ENCODE data around the gene AFP.

AFP gene

GRCh38 chr4:73414936-73415271, 21.1 kb upstream of the AFP start:
- no peak for DNase-seq (ENCODE audit: low read depth in 2 of 2, low spot score in 1 of 2)

GRCh38 chr4:73415807-73416238, 20.2 kb upstream of the AFP start:
- no peak for DNase-seq (ENCODE audit: low read depth in 2 of 2, low spot score in 1 of 2)

GRCh38 chr4:73416423-73417087, 19.5 kb upstream of the AFP start:
- DNase-seq (ENCODE audit: low read depth in 2 of 2, low spot score in 1 of 2), result no peak

- DNase-seq (ENCODE audit: low read depth in 2 of 2, low spot score in 1 of 2), result no peak
Observed at GRCh38 chr4:73417342-73417741, 18.7 kb upstream of the AFP start.

GRCh38 chr4:73417973-73418372, 18.0 kb upstream of the AFP start:
- no peak for DNase-seq (ENCODE audit: low read depth in 2 of 2, low spot score in 1 of 2)

GRCh38 chr4:73418677-73419076, 17.3 kb upstream of the AFP start:
- DNase-seq (ENCODE audit: low read depth in 2 of 2, low spot score in 1 of 2), result no peak

- no peak for DNase-seq (ENCODE audit: low read depth in 2 of 2, low spot score in 1 of 2)
Observed at GRCh38 chr4:73419106-73420038, 16.6 kb upstream of the AFP start.

- DNase-seq (ENCODE audit: low read depth in 2 of 2, low spot score in 1 of 2), result no peak
Observed at GRCh38 chr4:73420615-73421014, 15.4 kb upstream of the AFP start.

- DNase-seq (ENCODE audit: low read depth in 2 of 2, low spot score in 1 of 2), result no peak
Observed at GRCh38 chr4:73421708-73422457, 14.1 kb upstream of the AFP start.

GRCh38 chr4:73422458-73422752, 13.6 kb upstream of the AFP start:
- no peak for DNase-seq (ENCODE audit: low read depth in 2 of 2, low spot score in 1 of 2)

- DNase-seq (ENCODE audit: low read depth in 2 of 2, low spot score in 1 of 2), result no peak
Observed at GRCh38 chr4:73423184-73423583, 12.8 kb upstream of the AFP start.

- no peak for DNase-seq (ENCODE audit: low read depth in 2 of 2, low spot score in 1 of 2)
Observed at GRCh38 chr4:73426666-73427065, 9.4 kb upstream of the AFP start.

GRCh38 chr4:73429118-73429517, 6.9 kb upstream of the AFP start:
- DNase-seq (ENCODE audit: low read depth in 2 of 2, low spot score in 1 of 2), result no peak

GRCh38 chr4:73429826-73430587, 6.0 kb upstream of the AFP start:
- DNase-seq (ENCODE audit: low read depth in 2 of 2, low spot score in 1 of 2), result no peak

GRCh38 chr4:73431813-73432168, 4.2 kb upstream of the AFP start:
- DNase-seq (ENCODE audit: low read depth in 2 of 2, low spot score in 1 of 2), result no peak

GRCh38 chr4:73432169-73433000, 3.6 kb upstream of the AFP start:
- DNase-seq (ENCODE audit: low read depth in 2 of 2, low spot score in 1 of 2), result no peak

GRCh38 chr4:73433140-73433539, 2.9 kb upstream of the AFP start:
- DNase-seq (ENCODE audit: low read depth in 2 of 2, low spot score in 1 of 2), result no peak

GRCh38 chr4:73434311-73434710, 1.7 kb upstream of the AFP start:
- DNase-seq (ENCODE audit: low read depth in 2 of 2, low spot score in 1 of 2), result no peak

GRCh38 chr4:73436674-73437557, 895 bp downstream of the AFP start:
- no peak for DNase-seq (ENCODE audit: low read depth in 2 of 2, low spot score in 1 of 2)

GRCh38 chr4:73437558-73437956, 1.5 kb downstream of the AFP start:
- no peak for DNase-seq (ENCODE audit: low read depth in 2 of 2, low spot score in 1 of 2)
